ENCODE measurements around the gene CTNNA2. TPM values are rescaled to one million over a fixed set of nuclear protein-coding genes. Genes with fewer than 3 reads are reported as not detected.

The CTNNA2 gene
- total RNA-seq (1 to 10 TPM in 1 of 5 donors, under 1 TPM in 1, not detected in 3; 0.58 to 5.7 TPM), polyA plus RNA-seq (under 1 TPM in 2 of 3 donors, not detected in 1; 0.28 to 0.31 TPM)
- long read RNA-seq, donor 1 = 0 reads
- long read RNA-seq, donor 2 = 0 reads
- long read RNA-seq, donor 3 = 0 reads
- long read RNA-seq, donor 4 = 0 reads
- long read RNA-seq, donor 5 = 0 reads
- long read RNA-seq, donor 6 = 0 reads
- long read RNA-seq, donor 7 = 0 reads
- long read RNA-seq, donor 8 = 0 reads
- long read RNA-seq, donor 9 = 0 reads
- long read RNA-seq, donor 10 = 0 reads

- intact Hi-C loops (cut with DNase I; ENCODE audit: low total_unique reads) = no loop called here
- Histone ChIP-seq H3K4me3 (peak within 1 kb of the TSS; percentile 47 to 72 (median 56)), H3K9me3 (no peaks in the 10 kb centered on the region), H3K27me3 (peaks cover 0 to 39% (median 17%) of the 10 kb centered on the region in 3 donors), H3K36me3 (no peaks in the 10 kb centered on the region), H3K27ac (no peak within 1 kb of the TSS), H3K4me1 (peaks cover 9 to 15% (median 12%) of the 10 kb centered on the region in 4 donors)
- TF ChIP-seq CTCF (IDR thresholded peaks at IDR 0.05) (peak in 3 of 7 experiments; percentile 9 to 24 (median 19)), EP300 (IDR thresholded peaks at IDR 0.05) (no peak), POLR2AphosphoS5 (IDR thresholded peaks at IDR 0.05) (no peak)
- peak; percentile 50 to 90 for DNase-seq
- WGBS, 5 donors = 1 to 14% (median 3%) methylated on average over 21 to 87 of the region's 87 CpGs
These were observed at the start of gene CTNNA2 for GRCh38 chr2:79512442-79513401. TSS of gene CTNNA2 (plus strand) at chr2:79513051.

GRCh38 chr2:79487399-79487798 lies 25.5 kb upstream of the CTNNA2 start:
- Histone ChIP-seq H3K9me3 (no peaks in the 10 kb centered on the region), H3K27me3 (no peaks in the 10 kb centered on the region), H3K4me3 (no peak overlapping the region), H3K36me3 (no peaks in the 10 kb centered on the region), H3K4me1 (no peaks in the 10 kb centered on the region), H3K27ac (no peak overlapping the region)
- WGBS, 5 donors = 60 to 76% (median 71%) methylated on average over 3 of the region's 3 CpGs
- no peak for DNase-seq
- TF ChIP-seq EP300 (IDR thresholded peaks at IDR 0.05) (no peak), POLR2AphosphoS5 (IDR thresholded peaks at IDR 0.05) (no peak), POLR2A (IDR thresholded peaks at IDR 0.05) (no peak), CTCF (IDR thresholded peaks at IDR 0.05) (no peak)
- intact Hi-C loops (cut with DNase I; ENCODE audit: low total_unique reads) = no loop called here

- peak; percentile 43 to 90 for DNase-seq
- 21 to 28% (median 24%) methylated on average over 16 of the region's 16 CpGs for WGBS, 5 donors
These were observed 1.4 kb upstream of the CTNNA2 start for GRCh38 chr2:79511320-79511951.

More at GRCh38 chr2:79511320-79511951, 1.4 kb upstream of the CTNNA2 start:
- no peak for TF ChIP-seq POLR2AphosphoS5 (IDR thresholded peaks at IDR 0.05)
- TF ChIP-seq POLR2A (IDR thresholded peaks at IDR 0.05) = no peak
- no peak for TF ChIP-seq CTCF (IDR thresholded peaks at IDR 0.05)
- Histone ChIP-seq H3K27ac (no peak overlapping the region), H3K9me3 (no peaks in the 10 kb centered on the region), H3K4me3 (no peak overlapping the region), H3K4me1 (peaks cover 9 to 15% (median 12%) of the 10 kb centered on the region in 4 donors), H3K27me3 (peaks cover 0 to 39% (median 17%) of the 10 kb centered on the region in 3 donors), H3K36me3 (no peaks in the 10 kb centered on the region)
- intact Hi-C loops (cut with DNase I; ENCODE audit: low total_unique reads) = no loop called here
